Measurements from ENCODE around the gene PHKB. TPM values are rescaled to one million over a fixed set of nuclear protein-coding genes. Genes with fewer than 3 reads are reported as not detected.

Gene PHKB
- total and polyA plus RNA-seq, 2 donors (not counting 1 experiment from before 2014, with no cell fraction given): 50.4 to 223 TPM

DNA sequence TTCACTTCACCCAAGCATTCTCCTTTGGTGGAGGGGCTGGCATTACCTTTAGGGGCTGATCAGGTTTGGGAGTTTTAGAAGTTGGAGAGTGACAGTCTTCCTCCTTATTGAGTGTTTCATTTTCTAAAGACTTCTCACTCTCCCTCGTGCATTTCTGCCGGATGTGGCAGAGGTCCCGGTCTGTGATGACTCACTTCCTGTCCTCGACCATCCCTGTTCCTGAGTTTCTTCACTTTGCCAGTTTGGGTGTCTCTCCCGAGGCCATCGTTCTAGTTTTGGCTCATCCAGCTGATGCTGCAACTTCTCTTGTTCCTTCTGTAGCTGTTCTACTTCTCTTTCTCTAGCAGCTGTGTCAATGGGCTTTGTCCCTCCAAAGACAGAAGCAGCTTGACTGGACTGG, 104.3 kb downstream of the PHKB start:
- H3K4me3 ChIP-seq (ENCODE audit: control extremely low read depth in 1 of 5, extremely low read depth in 1 of 5, insufficient read depth in 1 of 5, low read depth in 2 of 5, low read length in 4 of 5): no peak overlapping the region
- H2AFZ ChIP-seq (ENCODE audit: insufficient read depth, low read depth, low read length, poor library complexity, severe bottlenecking): no peak overlapping the region
- intact Hi-C loops (cut with micrococcal nuclease): loop anchor here (5.0 kb wide), 1 partner anchor 103 kb away; the partner anchor contains the start of genes ITFG1 and PHKB
- ATAC-seq (ENCODE audit: low read depth): no peak
- H3K4me2 ChIP-seq (replicated peaks; ENCODE audit: low read depth, low read length, poor library complexity, severe bottlenecking): no peak overlapping the region
- no peak for DNase-seq
- peaks cover 29% of the 10 kb centered on the region for H3K79me2 ChIP-seq (ENCODE audit: control insufficient read depth, insufficient read depth, low read length)
- H3K27ac Mint-ChIP-seq: no peak overlapping the region
- POLR2A ChIA-PET: no interaction called here
- no peaks in the 10 kb centered on the region for H4K20me1 ChIP-seq (ENCODE audit: control insufficient read depth, insufficient read depth, low read length, poor library complexity, severe bottlenecking)
- CTCF ChIA-PET: no interaction called here
- no peak overlapping the region for H3K27ac ChIP-seq (ENCODE audit: low read length in 2 of 2)
- H3K4me1 Mint-ChIP-seq: peaks cover 46% of the 10 kb centered on the region
- H3K9me3 ChIP-seq (ENCODE audit: control extremely low read depth in 1 of 3, control insufficient read depth in 2 of 3, insufficient read depth in 1 of 3, low read length in 2 of 3): peaks cover 0 to 3% (median 0%) of the 10 kb centered on the region in 3 donors
- peaks cover 0 to 5% of the 10 kb centered on the region in 2 experiments for H3K36me3 ChIP-seq (replicated peaks in 1 of 2; ENCODE audit: control extremely low read depth in 1 of 2, control insufficient read depth in 1 of 2, extremely low read depth in 1 of 2, insufficient read depth in 2 of 2, low read length in 1 of 2)
- no peak overlapping the region for H3K9ac ChIP-seq (ENCODE audit: low read length)
- 75% methylated on average over 4 of the region's 6 CpGs for WGBS (ENCODE audit: insufficient coverage)
- no peaks in the 10 kb centered on the region for H3K9me3 Mint-ChIP-seq (ENCODE audit: insufficient read depth)
- TF ChIP-seq, protein P1, sequence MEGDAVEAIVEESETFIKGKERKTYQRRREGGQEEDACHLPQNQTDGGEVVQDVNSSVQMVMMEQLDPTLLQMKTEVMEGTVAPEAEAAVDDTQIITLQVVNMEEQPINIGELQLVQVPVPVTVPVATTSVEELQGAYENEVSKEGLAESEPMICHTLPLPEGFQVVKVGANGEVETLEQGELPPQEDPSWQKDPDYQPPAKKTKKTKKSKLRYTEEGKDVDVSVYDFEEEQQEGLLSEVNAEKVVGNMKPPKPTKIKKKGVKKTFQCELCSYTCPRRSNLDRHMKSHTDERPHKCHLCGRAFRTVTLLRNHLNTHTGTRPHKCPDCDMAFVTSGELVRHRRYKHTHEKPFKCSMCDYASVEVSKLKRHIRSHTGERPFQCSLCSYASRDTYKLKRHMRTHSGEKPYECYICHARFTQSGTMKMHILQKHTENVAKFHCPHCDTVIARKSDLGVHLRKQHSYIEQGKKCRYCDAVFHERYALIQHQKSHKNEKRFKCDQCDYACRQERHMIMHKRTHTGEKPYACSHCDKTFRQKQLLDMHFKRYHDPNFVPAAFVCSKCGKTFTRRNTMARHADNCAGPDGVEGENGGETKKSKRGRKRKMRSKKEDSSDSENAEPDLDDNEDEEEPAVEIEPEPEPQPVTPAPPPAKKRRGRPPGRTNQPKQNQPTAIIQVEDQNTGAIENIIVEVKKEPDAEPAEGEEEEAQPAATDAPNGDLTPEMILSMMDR (IDR thresholded peaks at IDR 0.05): no peak
- no peak for TF ChIP-seq EZH2 (IDR thresholded peaks at IDR 0.05; ENCODE audit: borderline replicate concordance, insufficient read depth, low read depth, low read length, poor library complexity, severe bottlenecking)
- H3K4me3 Mint-ChIP-seq: no peak overlapping the region
- peaks cover 6 to 19% of the 10 kb centered on the region in 2 donors for H3K4me1 ChIP-seq (ENCODE audit: control insufficient read depth in 2 of 2, insufficient read depth in 2 of 2, low read length in 2 of 2)
- H3K27me3 ChIP-seq (replicated peaks in 1 of 4; ENCODE audit: control extremely low read depth in 1 of 4, control insufficient read depth in 3 of 4, insufficient read depth in 4 of 4, low read length in 3 of 4): no peaks in the 10 kb centered on the region
- no peaks in the 10 kb centered on the region for H3K27me3 Mint-ChIP-seq

DNA sequence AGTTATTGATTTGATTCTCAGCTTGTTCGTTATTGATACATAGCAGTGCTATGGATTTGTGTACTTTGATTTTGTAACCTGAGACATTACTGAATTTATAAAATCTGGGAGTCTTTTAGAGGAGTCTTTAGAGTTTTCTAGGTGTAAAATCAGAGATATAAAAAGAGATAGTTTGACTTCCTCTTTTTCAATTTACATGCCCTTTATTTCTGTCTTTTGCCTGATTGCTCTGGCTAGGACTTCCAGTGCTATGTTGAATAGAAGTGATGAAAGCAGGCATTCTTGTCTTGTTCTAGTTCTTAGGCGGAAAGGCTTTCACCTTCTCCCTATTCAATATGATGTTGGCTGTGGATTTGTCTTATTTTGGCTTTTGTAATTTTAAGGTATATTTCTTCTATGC, 106.2 kb downstream of the PHKB start:
- Histone ChIP-seq H3K36me3 (replicated peaks in 1 of 2; ENCODE audit: control extremely low read depth in 1 of 2, control insufficient read depth in 1 of 2, extremely low read depth in 1 of 2, insufficient read depth in 2 of 2, low read length in 1 of 2) (peaks cover 0 to 16% of the 10 kb centered on the region in 2 experiments), H4K20me1 (ENCODE audit: control insufficient read depth, insufficient read depth, low read length, poor library complexity, severe bottlenecking) (peaks cover under 1% of the 10 kb centered on the region), H3K79me2 (ENCODE audit: control insufficient read depth, insufficient read depth, low read length) (peaks cover 44% of the 10 kb centered on the region), H3K27me3 (replicated peaks in 1 of 4; ENCODE audit: control extremely low read depth in 1 of 4, control insufficient read depth in 3 of 4, insufficient read depth in 4 of 4, low read length in 3 of 4) (no peaks in the 10 kb centered on the region), H3K27ac (ENCODE audit: low read length in 2 of 2) (no peak overlapping the region), H3K4me1 (ENCODE audit: control insufficient read depth in 2 of 2, insufficient read depth in 2 of 2, low read length in 2 of 2) (peaks cover 6 to 19% of the 10 kb centered on the region in 2 donors), H2AFZ (ENCODE audit: insufficient read depth, low read depth, low read length, poor library complexity, severe bottlenecking) (no peak overlapping the region), H3K9me3 (ENCODE audit: control extremely low read depth in 1 of 3, control insufficient read depth in 2 of 3, insufficient read depth in 1 of 3, low read length in 2 of 3) (peaks cover 0 to 3% (median 0%) of the 10 kb centered on the region in 3 donors), H3K4me2 (replicated peaks; ENCODE audit: low read depth, low read length, poor library complexity, severe bottlenecking) (no peak overlapping the region), H3K9ac (ENCODE audit: low read length) (no peak overlapping the region), H3K4me3 (ENCODE audit: control extremely low read depth in 1 of 5, extremely low read depth in 1 of 5, insufficient read depth in 1 of 5, low read depth in 2 of 5, low read length in 4 of 5) (no peak overlapping the region)
- ChIA-PET CTCF (no interaction called here), POLR2A (no interaction called here)
- intact Hi-C loops (cut with micrococcal nuclease): loop anchor here (5.0 kb wide), 1 partner anchor 105 kb away; the partner anchor contains the start of genes ITFG1 and PHKB
- ATAC-seq (ENCODE audit: low read depth) (no peak), DNase-seq (no peak)
- Mint-ChIP-seq H3K27me3 (no peaks in the 10 kb centered on the region), H3K4me3 (no peak overlapping the region), H3K4me1 (peaks cover 58% of the 10 kb centered on the region), H3K27ac (peak overlapping the region; percentile 69), H3K9me3 (ENCODE audit: insufficient read depth) (no peaks in the 10 kb centered on the region)
- TF ChIP-seq, protein P1 (IDR thresholded peaks at IDR 0.05): no peak
- TF ChIP-seq EZH2 (IDR thresholded peaks at IDR 0.05; ENCODE audit: borderline replicate concordance, insufficient read depth, low read depth, low read length, poor library complexity, severe bottlenecking): no peak
- no CpG with 5 or more reads among the region's 2 CpGs for WGBS (ENCODE audit: insufficient coverage)

Measured in B cell (primary cell).